Measurements from ENCODE around the gene ABCB11. TPM values are rescaled to one million over a fixed set of nuclear protein-coding genes. Genes with fewer than 3 reads are reported as not detected.

Gene ABCB11
- total and polyA plus RNA-seq, 9 of the 15 experiments (the other 6 are each of a cell fraction or from before 2014, with no cell fraction given): 0.04 to 0.51 (median 0.10) TPM; not detected in 1

DNA sequence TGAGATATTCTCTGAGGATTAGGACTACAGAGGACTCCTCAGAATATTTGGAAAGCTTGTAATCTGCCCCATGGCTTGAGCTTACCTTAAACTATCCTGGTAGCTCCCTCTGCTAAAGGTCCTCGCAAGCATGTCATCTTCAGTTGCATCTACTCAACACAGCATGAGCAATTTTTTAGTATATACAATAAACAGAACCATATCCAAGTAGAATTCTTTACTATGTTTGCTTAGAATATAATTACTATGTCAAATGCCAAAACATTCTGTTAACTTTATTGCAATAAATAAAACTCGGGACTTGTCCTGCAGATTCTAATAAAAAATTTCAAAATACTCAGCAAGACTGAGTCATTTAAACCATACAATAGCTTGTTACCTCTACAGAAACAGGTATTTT is 62.8 kb downstream of the ABCB11 start:
- H3K9me1 ChIP-seq (ENCODE audit: control insufficient read depth, insufficient read depth, low read length): no peaks in the 10 kb centered on the region
- H4K20me1 ChIP-seq (replicated peaks; ENCODE audit: control insufficient read depth, insufficient read depth, low read length): no peaks in the 10 kb centered on the region
- ChIA-PET CTCF (ENCODE audit: low intra/inter-chr PET ratio) (no interaction called here), POLR2A (interaction anchor here (0.7 kb wide), 2 partner anchors 141 to 283 kb away, joined by 3 to 4 read pairs; no protein-coding TSS in a partner anchor)
- FAIRE-seq: no peak
- no peak overlapping the region for H3K4me2 ChIP-seq (ENCODE audit: insufficient read depth, low read length)
- in situ Hi-C loops (cut with MboI) (loop anchor here (25.0 kb wide), 1 partner anchor 444 kb away; no protein-coding TSS in a partner anchor), intact Hi-C loops (cut with micrococcal nuclease) (no loop called here)
- ATAC-seq: no peak
- no peaks in the 10 kb centered on the region; a peak in 2 of 5 replicates for H3K4me1 ChIP-seq (replicated peaks in 1 of 2; ENCODE audit: control insufficient read depth in 2 of 2, insufficient read depth in 2 of 2, low read length in 2 of 2)
- H3K9ac ChIP-seq (ENCODE audit: insufficient read depth in 1 of 2, low read depth in 2 of 2, low read length in 2 of 2): no peak overlapping the region
- H3K36me3 ChIP-seq (ENCODE audit: control insufficient read depth, insufficient read depth, low read length): no peaks in the 10 kb centered on the region
- BruUV-seq (replicated peaks): no TSS peak
- no peaks in the 10 kb centered on the region for H3K9me3 ChIP-seq (replicated peaks; ENCODE audit: control insufficient read depth, insufficient read depth, low read depth, low read length)
- DNase-seq (ENCODE audit: extremely low read depth in 1 of 4, low spot score in 3 of 4): no peak
- H3K79me2 ChIP-seq (ENCODE audit: control insufficient read depth, insufficient read depth, low read length): no peaks in the 10 kb centered on the region
- no peak overlapping the region for H3K27ac ChIP-seq (ENCODE audit: extremely low read depth, low read depth, low read length)
- WGBS (ENCODE audit: insufficient coverage, low coverage, missing lambda C conversion rate): 67% methylated on average over 2 of the region's 2 CpGs
- no peaks in the 10 kb centered on the region for H3K27me3 ChIP-seq (ENCODE audit: control insufficient read depth in 2 of 2, insufficient read depth in 2 of 2, low read length in 2 of 2)
- no peak overlapping the region for H2AFZ ChIP-seq (ENCODE audit: low read depth, low read length)
- no peak overlapping the region for H3K4me3 ChIP-seq
- TF ChIP-seq ZBTB12 (CRISPR knock-in tag; IDR thresholded peaks at IDR 0.05) (no peak), MAFK (IDR thresholded peaks at IDR 0.05; ENCODE audit: low read length) (no peak), NCOA6 (IDR thresholded peaks at IDR 0.05) (no peak), ELF4 (CRISPR knock-in tag; IDR thresholded peaks at IDR 0.05) (no peak), FOXK1 (CRISPR knock-in tag; IDR thresholded peaks at IDR 0.05; ENCODE audit: borderline replicate concordance) (no peak), NFE2L1 (tag; IDR thresholded peaks at IDR 0.05; ENCODE audit: borderline replicate concordance, low read depth) (no peak), HNRNPH1 (optimal IDR thresholded peaks at IDR 0.05; ENCODE audit: low read depth, low read length) (no peak), NCOA1 (IDR thresholded peaks at IDR 0.05; ENCODE audit: low read depth) (no peak), STAT5B (CRISPR knock-in tag; IDR thresholded peaks at IDR 0.05) (no peak), CEBPB (tag; IDR thresholded peaks at IDR 0.05) (no peak), EGR1 (conservative IDR thresholded peaks at IDR 0.05) (no peak), ETS2 (tag; IDR thresholded peaks at IDR 0.05; ENCODE audit: borderline replicate concordance, poor library complexity, severe bottlenecking) (no peak), RERE (CRISPR knock-in tag; IDR thresholded peaks at IDR 0.05; ENCODE audit: borderline replicate concordance) (no peak), FIP1L1 (IDR thresholded peaks at IDR 0.05; ENCODE audit: low read depth, low read length, poor library complexity, severe bottlenecking) (no peak), SMAD4 (CRISPR knock-in tag; conservative IDR thresholded peaks at IDR 0.05) (no peak), TOE1 (IDR thresholded peaks at IDR 0.05; ENCODE audit: borderline replicate concordance) (no peak), TOE1 (CRISPR knock-in tag; IDR thresholded peaks at IDR 0.05; ENCODE audit: borderline replicate concordance, low read depth) (no peak)
